Measurements from ENCODE around the gene PRKAR1B. TPM values are rescaled to one million over a fixed set of nuclear protein-coding genes. Genes with fewer than 3 reads are reported as not detected.

PRKAR1B gene
- total and polyA plus RNA-seq, 8 donors, result 4.5 to 45.8 (median 11.1) TPM

DNA sequence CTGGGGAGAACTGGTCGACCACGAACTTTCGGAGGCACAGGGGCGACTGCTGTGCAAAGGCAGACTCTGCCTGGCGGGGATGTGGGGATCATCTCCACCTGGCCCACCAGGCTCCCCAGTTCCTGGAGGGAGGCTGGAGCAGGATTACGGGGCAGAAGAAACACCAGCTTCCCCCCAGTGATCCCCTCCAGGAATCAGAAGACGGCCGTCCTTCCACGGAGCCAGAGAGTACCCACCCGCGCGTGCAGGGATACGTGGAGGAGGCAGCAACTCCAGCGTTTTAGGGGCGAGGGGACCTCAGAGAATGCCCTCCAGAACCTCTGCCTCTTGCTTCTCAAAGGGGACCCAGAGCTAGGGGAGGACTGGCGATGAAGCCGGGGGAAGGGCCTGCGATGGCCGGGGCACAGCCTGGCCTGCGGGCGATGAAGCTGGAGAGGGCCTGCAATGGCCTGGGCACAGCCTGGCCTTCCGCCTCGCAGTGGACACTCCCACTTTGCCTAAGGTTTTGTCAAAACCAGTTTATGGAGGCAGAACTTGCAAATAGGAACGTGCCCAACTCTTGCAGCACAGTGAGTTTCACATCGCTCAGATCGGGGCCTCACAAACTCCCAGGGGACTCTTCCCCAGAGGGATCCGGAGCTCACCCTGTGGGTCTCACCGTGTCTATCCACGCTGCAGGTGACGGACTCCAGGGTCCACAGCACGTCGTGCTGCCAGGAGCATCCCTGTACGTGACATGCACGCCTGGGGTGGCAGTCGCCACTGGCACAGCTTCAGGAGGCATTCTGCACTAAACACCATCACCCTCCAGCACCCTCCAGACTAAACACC lies 129.5 kb downstream of the PRKAR1B start:
- H3K9me3 ChIP-seq, result peaks cover 0 to 5% (median 3%) of the 10 kb centered on the region in 4 donors
- H3K4me1 ChIP-seq, result peaks cover 0 to 28% (median 13%) of the 10 kb centered on the region in 4 donors
- H3K27me3 ChIP-seq, result no peaks in the 10 kb centered on the region
- 90 to 94% (median 93%) methylated on average over 27 to 35 of the region's 35 CpGs for WGBS, 5 donors
- TF ChIP-seq EP300 (IDR thresholded peaks at IDR 0.05) (no peak), POLR2A (IDR thresholded peaks at IDR 0.05) (no peak), CTCF (IDR thresholded peaks at IDR 0.05) (no peak), POLR2AphosphoS5 (IDR thresholded peaks at IDR 0.05) (no peak)
- no peak for DNase-seq
- intact Hi-C loops (cut with DNase I; ENCODE audit: low total_unique reads), result no loop called here
- no peak overlapping the region for H3K4me3 ChIP-seq
- H3K36me3 ChIP-seq, result peaks cover 0 to 15% (median 3%) of the 10 kb centered on the region in 4 donors
- H3K27ac ChIP-seq, result no peak overlapping the region

DNA sequence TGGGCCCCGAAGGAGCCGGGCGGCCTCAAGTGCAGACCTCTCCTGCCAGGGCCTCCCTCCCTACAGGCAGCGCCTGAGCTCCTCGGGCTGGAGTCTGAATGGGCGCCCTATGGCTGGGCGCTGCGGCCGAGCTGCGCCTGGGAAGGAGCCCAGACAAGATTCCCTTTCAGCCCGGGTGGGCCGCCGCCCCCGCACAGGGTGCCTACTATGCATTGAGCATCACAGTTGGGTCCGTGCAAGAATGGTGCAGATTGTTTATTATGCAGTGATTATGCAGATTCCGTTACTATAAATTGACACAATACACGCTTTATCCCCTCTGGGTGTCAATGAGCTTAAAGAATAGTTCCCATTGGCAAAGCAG lies 130.3 kb downstream of the PRKAR1B start:
- H3K4me3 ChIP-seq, result no peak overlapping the region
- DNase-seq, result no peak
- peaks cover 0 to 15% (median 3%) of the 10 kb centered on the region in 4 donors for H3K36me3 ChIP-seq
- no peak overlapping the region for H3K27ac ChIP-seq
- 94 to 100% (median 95%) methylated on average over 2 to 17 of the region's 17 CpGs for WGBS, 5 donors
- peaks cover 0 to 20% (median 6%) of the 10 kb centered on the region in 4 donors for H3K4me1 ChIP-seq
- intact Hi-C loops (cut with DNase I; ENCODE audit: low total_unique reads), result no loop called here
- H3K9me3 ChIP-seq, result peaks cover 0 to 5% (median 3%) of the 10 kb centered on the region in 4 donors
- no peak for TF ChIP-seq POLR2AphosphoS5 (IDR thresholded peaks at IDR 0.05)
- no peak for TF ChIP-seq CTCF (IDR thresholded peaks at IDR 0.05)
- no peak for TF ChIP-seq EP300 (IDR thresholded peaks at IDR 0.05)
- no peak for TF ChIP-seq POLR2A (IDR thresholded peaks at IDR 0.05)
- H3K27me3 ChIP-seq, result no peaks in the 10 kb centered on the region

DNA sequence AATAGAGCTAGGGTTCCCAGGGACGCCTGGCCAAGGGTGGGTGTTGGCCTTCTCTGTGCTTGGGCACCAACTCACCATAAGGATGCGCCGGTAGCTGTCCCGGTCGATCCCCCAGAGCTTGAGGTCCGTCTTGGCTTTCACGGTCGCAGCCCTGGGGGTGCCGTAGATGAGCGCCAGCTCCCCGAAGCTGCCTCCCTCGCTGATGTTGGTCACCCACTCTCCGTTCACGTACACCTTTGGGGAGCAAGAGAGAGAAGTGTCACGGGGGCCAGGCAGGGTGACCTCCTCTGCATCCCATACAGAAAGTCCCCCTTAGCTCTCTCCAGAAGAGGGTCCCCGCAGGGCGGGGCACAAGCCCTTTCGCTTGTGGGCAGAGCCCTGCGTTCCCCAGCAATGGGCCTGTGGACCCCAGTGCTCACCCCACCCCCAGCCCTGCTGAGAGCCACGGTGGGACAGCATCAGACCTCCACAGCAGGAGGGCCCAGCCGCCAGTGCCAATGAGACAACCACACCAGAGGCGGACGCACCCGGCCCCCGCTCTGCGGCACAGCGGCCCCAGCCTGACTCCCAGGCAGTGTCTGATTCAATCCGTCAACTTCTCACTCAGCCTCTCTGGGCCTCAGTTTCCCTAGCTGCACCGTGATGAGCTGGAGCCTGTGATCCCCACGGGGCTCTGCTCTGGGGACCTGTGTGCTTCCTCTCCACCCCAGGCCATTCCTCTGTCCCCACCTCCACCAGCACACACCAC lies 130.8 kb downstream of the PRKAR1B start:
- H3K4me1 ChIP-seq, result peaks cover 0 to 18% (median 7%) of the 10 kb centered on the region in 4 donors
- no peak for DNase-seq
- H3K9me3 ChIP-seq, result peaks cover 0 to 5% (median 3%) of the 10 kb centered on the region in 4 donors
- H3K36me3 ChIP-seq, result peaks cover 0 to 15% (median 3%) of the 10 kb centered on the region in 4 donors
- no peak for TF ChIP-seq POLR2AphosphoS5 (IDR thresholded peaks at IDR 0.05)
- TF ChIP-seq EP300 (IDR thresholded peaks at IDR 0.05), result no peak
- no peak for TF ChIP-seq POLR2A (IDR thresholded peaks at IDR 0.05)
- no peak for TF ChIP-seq CTCF (IDR thresholded peaks at IDR 0.05)
- H3K27ac ChIP-seq, result no peak overlapping the region
- WGBS, 5 donors, result 94 to 97% (median 97%) methylated on average over 16 to 30 of the region's 30 CpGs
- H3K27me3 ChIP-seq, result no peaks in the 10 kb centered on the region
- H3K4me3 ChIP-seq, result no peak overlapping the region
- intact Hi-C loops (cut with DNase I; ENCODE audit: low total_unique reads), result no loop called here

DNA sequence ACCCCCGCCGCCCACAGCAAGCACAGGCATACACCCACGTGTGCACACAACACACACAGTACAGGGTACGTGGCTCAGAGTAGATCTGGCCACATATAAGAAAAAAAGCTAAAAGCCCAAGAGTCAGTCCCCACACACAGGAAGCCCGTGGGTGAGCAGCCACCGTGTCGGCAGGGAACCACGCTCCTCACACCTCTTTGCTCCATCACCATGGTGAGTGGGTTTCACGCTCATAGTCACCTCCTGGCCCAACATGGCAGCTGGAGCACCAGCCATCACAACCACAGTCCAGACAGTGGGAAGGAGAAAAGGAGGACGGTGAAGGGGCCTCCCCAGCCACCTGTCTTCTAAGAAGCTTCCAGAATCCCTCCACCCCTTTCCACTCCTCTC lies 131.5 kb downstream of the PRKAR1B start:
- Histone ChIP-seq H3K27ac (no peak overlapping the region), H3K4me1 (peaks cover 0 to 19% (median 8%) of the 10 kb centered on the region in 4 donors), H3K27me3 (no peaks in the 10 kb centered on the region), H3K9me3 (peaks cover 0 to 5% (median 3%) of the 10 kb centered on the region in 4 donors), H3K4me3 (no peak overlapping the region), H3K36me3 (peaks cover 0 to 15% (median 3%) of the 10 kb centered on the region in 4 donors)
- intact Hi-C loops (cut with DNase I; ENCODE audit: low total_unique reads), result no loop called here
- DNase-seq, result no peak
- 86 to 99% (median 90%) methylated on average over 10 of the region's 10 CpGs for WGBS, 5 donors
- no peak for TF ChIP-seq POLR2AphosphoS5 (IDR thresholded peaks at IDR 0.05)
- no peak for TF ChIP-seq CTCF (IDR thresholded peaks at IDR 0.05)
- no peak for TF ChIP-seq EP300 (IDR thresholded peaks at IDR 0.05)
- no peak for TF ChIP-seq POLR2A (IDR thresholded peaks at IDR 0.05)

All from stomach (tissue), 9 donors.